Activated CD4-positive, alpha-beta T cell treated with anti-CD3 and anti-CD28 coated beads for 36 hours (primary cell): ENCODE data around the gene TUBB4B. TPM values are rescaled to one million over a fixed set of nuclear protein-coding genes. Genes with fewer than 3 reads are reported as not detected.
"Not testable (repeated sequence)": the region's sequence is repeated elsewhere in the genome, so short reads cannot be mapped to it uniquely, and the experiment has no call there.

Experiments
- ATAC-seq: fragments of 200-7000 bp; cut with Tn5 transposase; one replicate; pipeline ENCODE4 v1.10.0; 2021; ENCODE audit warnings: mild to moderate bottlenecking, moderate library complexity
- CTCF ChIA-PET: fragments of 350-600 bp; sonication (Branson Sonifier 250); formaldehyde crosslinking; loops from one replicate; lab custom pipeline; 2021; ENCODE audit warnings: antibody characterized with exemption; lab: Charles Lee
- POLR2A ChIA-PET: fragments of 350-600 bp; sonication (Branson Sonifier 250); formaldehyde crosslinking; loops from one replicate; lab custom pipeline; 2021; ENCODE audit warnings: antibody characterized with exemption, inconsistent platforms; lab: Charles Lee
- DNase-seq: peaks from one replicate; pipeline ENCODE4 v3.0.0-alpha.2; 2020
- H3K27ac Mint-ChIP-seq: one replicate; pipeline ENCODE4 v1.8.0; 2021; ENCODE audit warnings: mixed read lengths
- H3K27me3 Mint-ChIP-seq: one replicate; pipeline ENCODE4 v1.8.0; 2021; ENCODE audit warnings: mixed read lengths
- H3K36me3 Mint-ChIP-seq: one replicate; pipeline ENCODE4 v1.8.0; 2021; ENCODE audit warnings: low read depth, mixed read lengths
- H3K4me1 Mint-ChIP-seq: one replicate; pipeline ENCODE4 v1.8.0; 2021; ENCODE audit warnings: mixed read lengths
- H3K4me3 Mint-ChIP-seq: one replicate; pipeline ENCODE4 v1.8.0; 2021; ENCODE audit warnings: mild to moderate bottlenecking, moderate library complexity, mixed read lengths
- H3K9me3 Mint-ChIP-seq: one replicate; pipeline ENCODE4 v1.8.0; 2021; ENCODE audit warnings: low read depth, mixed read lengths
- intact Hi-C, 2 experiments: fragments of 100-400 bp; cut with DNase I in 1 of 2; cut with micrococcal nuclease in 1 of 2; formaldehyde crosslinking; loops; one replicate each; pipeline versions ENCODE4 v1.14.2 to v1.15.1; 2022 to 2024; cut with DNase I, micrococcal nuclease
- total RNA-seq, 2 experiments: library from RNA; stranded (reverse); gene quantifications; one replicate each; pipeline ENCODE4 v1.2.3, GENCODE V29; 2021

TUBB4B gene
- total RNA-seq, 2 experiments from 2014 or later: 264 to 278 TPM

GRCh38 chr9:137256856-137257255, 15.8 kb downstream of the TUBB4B start:
- no peaks in the 10 kb centered on the region for H3K9me3 Mint-ChIP-seq
- peaks cover 18% of the 10 kb centered on the region for H3K4me1 Mint-ChIP-seq
- ChIA-PET CTCF (interaction anchor here (0.6 to 1.4 kb wide), 4 partner anchors 9 to 403 kb away, joined by 3 to 5 read pairs (median 4); no protein-coding TSS in a partner anchor), POLR2A (interaction anchor here (1.6 kb wide), 1 partner anchor 16 kb away, joined by 5 read pairs; the partner anchor contains the start of gene TUBB4B)
- ATAC-seq (no peak), DNase-seq (no peak)
- no peak overlapping the region for H3K27ac Mint-ChIP-seq
- H3K36me3 Mint-ChIP-seq: peaks cover 12% of the 10 kb centered on the region
- H3K27me3 Mint-ChIP-seq: no peaks in the 10 kb centered on the region
- peak overlapping the region; percentile 87 for H3K4me3 Mint-ChIP-seq
- intact Hi-C loops: no loop called here

GRCh38 chr9:137262173-137262908, 21.3 kb downstream of the TUBB4B start:
- ATAC-seq, H3K4me3 Mint-ChIP-seq, H3K27ac Mint-ChIP-seq, DNase-seq, H3K9me3 Mint-ChIP-seq, H3K4me1 Mint-ChIP-seq, intact Hi-C loops, POLR2A ChIA-PET, H3K27me3 Mint-ChIP-seq: not testable (repeated sequence)
- H3K36me3 Mint-ChIP-seq: peaks cover 16% of the 10 kb centered on the region
- CTCF ChIA-PET: interaction anchor here (0.6 to 1.3 kb wide), 2 partner anchors 26 to 343 kb away, joined by 3 to 6 read pairs; no protein-coding TSS in a partner anchor

GRCh38 chr9:137262909-137263285, 21.8 kb downstream of the TUBB4B start:
- POLR2A ChIA-PET: no interaction called here
- no peak for DNase-seq
- no peaks in the 10 kb centered on the region for H3K27me3 Mint-ChIP-seq
- CTCF ChIA-PET: no interaction called here
- no peaks in the 10 kb centered on the region for H3K9me3 Mint-ChIP-seq
- no peak overlapping the region for H3K4me3 Mint-ChIP-seq
- H3K36me3 Mint-ChIP-seq: peaks cover 21% of the 10 kb centered on the region
- no peak overlapping the region for H3K27ac Mint-ChIP-seq
- intact Hi-C loops: no loop called here
- ATAC-seq: no peak
- H3K4me1 Mint-ChIP-seq: no peaks in the 10 kb centered on the region

GRCh38 chr9:137263506-137263905, 22.4 kb downstream of the TUBB4B start:
- H3K36me3 Mint-ChIP-seq: peaks cover 24% of the 10 kb centered on the region
- H3K4me3 Mint-ChIP-seq: no peak overlapping the region
- intact Hi-C loops: no loop called here
- no peaks in the 10 kb centered on the region for H3K4me1 Mint-ChIP-seq
- no peaks in the 10 kb centered on the region for H3K27me3 Mint-ChIP-seq
- no peaks in the 10 kb centered on the region for H3K9me3 Mint-ChIP-seq
- DNase-seq (no peak), ATAC-seq (no peak)
- POLR2A ChIA-PET: no interaction called here
- CTCF ChIA-PET: interaction anchor here (0.7 kb wide), 1 partner anchor 23 kb away, joined by 3 read pairs; no protein-coding TSS in a partner anchor
- no peak overlapping the region for H3K27ac Mint-ChIP-seq

GRCh38 chr9:137264067-137264466, 23.0 kb downstream of the TUBB4B start:
- Mint-ChIP-seq H3K4me1 (no peaks in the 10 kb centered on the region), H3K27me3 (no peaks in the 10 kb centered on the region), H3K36me3 (peaks cover 29% of the 10 kb centered on the region), H3K4me3 (no peak overlapping the region), H3K9me3 (no peaks in the 10 kb centered on the region), H3K27ac (no peak overlapping the region)
- DNase-seq (no peak), ATAC-seq (no peak)
- POLR2A ChIA-PET: no interaction called here
- CTCF ChIA-PET: no interaction called here
- intact Hi-C loops: no loop called here

GRCh38 chr9:137265496-137266161, 24.5 kb downstream of the TUBB4B start:
- POLR2A ChIA-PET: no interaction called here
- no peak for ATAC-seq
- intact Hi-C loops: no loop called here
- Mint-ChIP-seq H3K27ac (no peak overlapping the region), H3K27me3 (no peaks in the 10 kb centered on the region), H3K4me3 (no peak overlapping the region), H3K9me3 (no peaks in the 10 kb centered on the region), H3K36me3 (peaks cover 38% of the 10 kb centered on the region), H3K4me1 (no peaks in the 10 kb centered on the region)
- CTCF ChIA-PET: interaction anchor here (0.6 to 1.4 kb wide), 3 partner anchors 9 to 57 kb away, joined by 4 read pairs; no protein-coding TSS in a partner anchor
- DNase-seq: no peak

GRCh38 chr9:137266162-137266527, 25.1 kb downstream of the TUBB4B start:
- intact Hi-C loops: no loop called here
- peaks cover 38% of the 10 kb centered on the region for H3K36me3 Mint-ChIP-seq
- no peak for DNase-seq
- ChIA-PET CTCF (interaction anchor here (0.6 to 1.4 kb wide), 2 partner anchors 10 to 49 kb away, joined by 4 read pairs; no protein-coding TSS in a partner anchor), POLR2A (no interaction called here)
- peaks cover 4% of the 10 kb centered on the region for H3K4me1 Mint-ChIP-seq
- no peak overlapping the region for H3K27ac Mint-ChIP-seq
- no peak overlapping the region for H3K4me3 Mint-ChIP-seq
- H3K27me3 Mint-ChIP-seq: no peaks in the 10 kb centered on the region
- H3K9me3 Mint-ChIP-seq: no peaks in the 10 kb centered on the region
- no peak for ATAC-seq

GRCh38 chr9:137266585-137267453, 25.7 kb downstream of the TUBB4B start:
- Mint-ChIP-seq H3K4me3 (no peak overlapping the region), H3K27ac (no peak overlapping the region), H3K27me3 (no peaks in the 10 kb centered on the region), H3K36me3 (peaks cover 38% of the 10 kb centered on the region), H3K4me1 (peaks cover 8% of the 10 kb centered on the region), H3K9me3 (no peaks in the 10 kb centered on the region)
- intact Hi-C loops: no loop called here
- ChIA-PET CTCF (interaction anchor here (0.6 to 1.4 kb wide), 2 partner anchors 11 to 48 kb away, joined by 4 read pairs; no protein-coding TSS in a partner anchor), POLR2A (no interaction called here)
- ATAC-seq (no peak), DNase-seq (no peak)

GRCh38 chr9:137267933-137268355, 26.9 kb downstream of the TUBB4B start:
- Mint-ChIP-seq H3K4me3 (no peak overlapping the region), H3K9me3 (no peaks in the 10 kb centered on the region), H3K27me3 (no peaks in the 10 kb centered on the region), H3K36me3 (peaks cover 35% of the 10 kb centered on the region), H3K4me1 (peaks cover 8% of the 10 kb centered on the region), H3K27ac (no peak overlapping the region)
- no peak for DNase-seq
- CTCF ChIA-PET: no interaction called here
- no peak for ATAC-seq
- intact Hi-C loops: no loop called here
- POLR2A ChIA-PET: no interaction called here

- intact Hi-C loops: no loop called here
- POLR2A ChIA-PET: no interaction called here
- CTCF ChIA-PET: interaction anchor here (0.8 kb wide), 1 partner anchor 14 kb away, joined by 3 read pairs; no protein-coding TSS in a partner anchor
- Mint-ChIP-seq H3K4me1 (peaks cover 8% of the 10 kb centered on the region), H3K36me3 (peaks cover 35% of the 10 kb centered on the region), H3K27me3 (no peaks in the 10 kb centered on the region), H3K27ac (no peak overlapping the region), H3K9me3 (no peaks in the 10 kb centered on the region), H3K4me3 (no peak overlapping the region)
- DNase-seq (no peak), ATAC-seq (no peak)
Observed at GRCh38 chr9:137268538-137269201, 27.6 kb downstream of the TUBB4B start.
